ENCODE results near the gene NUDT9. TPM values are rescaled to one million over a fixed set of nuclear protein-coding genes. Genes with fewer than 3 reads are reported as not detected.
"Not testable (repeated sequence)": the region's sequence is repeated elsewhere in the genome, so short reads cannot be mapped to it uniquely, and the experiment has no call there.

NUDT9 gene
- 5.8 TPM for total RNA-seq (ENCODE audit: insufficient read depth, low replicate concordance)

DNA sequence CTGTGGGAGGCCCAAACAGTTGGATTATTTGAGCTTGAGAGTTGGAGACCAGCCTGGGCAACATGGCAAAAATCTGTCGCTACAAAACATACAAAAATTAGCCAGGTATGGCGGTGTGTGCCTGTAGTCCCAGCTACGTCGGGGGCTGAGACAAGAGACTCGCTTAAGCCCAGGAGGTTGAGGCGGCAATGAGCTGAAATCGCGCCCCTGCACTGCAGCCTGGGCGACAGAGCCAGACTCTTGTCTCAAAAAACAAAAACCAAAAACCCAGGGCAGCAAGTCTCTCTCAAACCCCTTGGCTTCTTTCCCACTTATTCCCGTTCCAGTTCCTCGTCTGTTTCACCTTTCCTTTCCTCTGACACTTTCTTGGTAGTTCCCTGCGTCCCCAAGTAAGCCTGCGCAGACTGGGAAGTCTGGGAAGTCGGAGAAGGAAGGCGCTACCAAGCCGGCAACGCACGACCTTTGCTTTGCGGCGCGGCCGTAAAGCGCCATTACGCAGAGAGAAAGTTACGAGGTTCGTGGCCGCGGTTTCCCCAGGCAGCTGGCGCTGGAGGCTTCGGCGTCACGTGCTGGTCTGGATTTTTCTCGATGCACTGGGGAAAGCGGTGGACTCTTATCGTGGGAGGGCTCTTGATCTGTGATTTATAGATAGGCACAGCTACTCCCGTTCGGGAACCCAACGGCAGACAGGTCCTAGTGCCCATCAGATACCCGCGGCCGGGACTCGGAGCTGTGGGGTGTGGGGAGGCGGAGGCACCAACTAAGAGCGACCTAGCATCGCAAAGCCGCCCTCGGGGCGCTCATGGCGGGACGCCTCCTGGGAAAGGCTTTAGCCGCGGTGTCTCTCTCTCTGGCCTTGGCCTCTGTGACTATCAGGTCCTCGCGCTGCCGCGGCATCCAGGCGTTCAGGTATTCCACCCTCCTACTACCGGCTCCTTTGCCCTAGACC, at the start of gene NUDT9:
NUDT9 (plus strand) TSS at position 470 of the 949 bp plus-strand sequence; CDS start at position 803, 333 bp downstream.
- peak; percentile 99 for DNase-seq (ENCODE audit: low spot score)

DNA sequence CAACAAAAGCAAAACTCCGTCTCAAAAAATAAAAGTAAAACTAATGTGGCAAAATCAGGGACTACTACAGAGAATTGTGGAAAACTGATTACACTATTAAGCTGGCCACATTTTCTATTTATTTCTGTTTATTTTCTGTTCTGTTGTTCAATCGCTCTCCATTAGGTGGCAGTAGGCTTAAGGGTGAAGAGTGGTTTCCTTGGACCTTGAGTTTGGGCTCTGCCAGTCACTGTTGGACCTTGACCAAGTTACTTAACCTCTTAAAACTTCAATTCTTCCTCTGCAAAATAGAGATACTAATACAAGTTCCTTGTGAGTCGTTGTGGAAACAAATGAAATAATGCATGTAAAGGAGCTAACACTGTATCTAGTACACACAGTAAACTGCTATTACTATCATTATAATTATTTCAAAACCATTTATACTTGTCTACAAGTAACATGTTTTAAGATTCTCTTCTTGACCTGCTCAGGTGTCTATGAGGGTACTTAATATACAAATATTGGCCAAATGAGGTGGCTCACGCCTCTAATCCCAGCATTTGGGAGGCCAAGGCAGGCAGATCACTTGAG, 46.6 kb upstream of the NUDT9 start:
- DNase-seq (ENCODE audit: low spot score): peak; percentile 83

GRCh38 chr4:87377816-87378215, 44.6 kb upstream of the NUDT9 start:
- DNase-seq (ENCODE audit: low spot score): no peak

GRCh38 chr4:87382116-87382515, 40.3 kb upstream of the NUDT9 start:
- no peak for DNase-seq (ENCODE audit: low spot score)

- DNase-seq (ENCODE audit: low spot score): no peak
These were observed 39.4 kb upstream of the NUDT9 start for GRCh38 chr4:87382931-87383330.

- not testable (repeated sequence) for DNase-seq (ENCODE audit: low spot score)
These were observed 37.8 kb upstream of the NUDT9 start for GRCh38 chr4:87384466-87385132.

- DNase-seq (ENCODE audit: low spot score): no peak
These were observed 35.1 kb upstream of the NUDT9 start for GRCh38 chr4:87387237-87387636.

- DNase-seq (ENCODE audit: low spot score): no peak
These were observed 33.5 kb upstream of the NUDT9 start for GRCh38 chr4:87388901-87389300.

DNA sequence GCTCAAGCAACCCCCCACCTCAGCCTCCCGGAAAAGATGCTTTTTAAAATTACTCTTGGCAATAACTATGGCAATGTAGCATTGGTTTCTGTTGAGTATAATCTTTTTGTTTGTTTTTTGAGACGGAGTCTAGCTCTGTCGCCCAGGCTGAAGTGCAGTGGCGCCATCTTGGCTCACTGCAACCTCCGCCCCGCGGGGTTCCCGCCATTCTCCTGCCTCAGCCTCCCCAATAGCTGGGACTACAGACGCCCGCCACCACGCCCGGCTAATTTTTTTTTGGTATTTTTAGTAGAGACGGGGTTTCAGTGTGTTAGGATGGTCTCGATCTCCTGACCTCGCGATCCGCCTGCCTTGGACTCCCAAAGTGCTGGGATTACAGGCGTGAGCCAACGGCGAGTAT, 32.3 kb upstream of the NUDT9 start:
- not testable (repeated sequence) for DNase-seq (ENCODE audit: low spot score)

- no peak for DNase-seq (ENCODE audit: low spot score)
These were observed 31.9 kb upstream of the NUDT9 start for GRCh38 chr4:87390551-87390890.

- DNase-seq (ENCODE audit: low spot score): peak; percentile 99
These were observed 31.3 kb upstream of the NUDT9 start, which contains the start of gene HSD17B11 for GRCh38 chr4:87390891-87391575. Gene HSD17B11, minus strand, starts transcription at chr4:87391188. Its CDS starts 118 bp downstream, at chr4:87391070.

DNA sequence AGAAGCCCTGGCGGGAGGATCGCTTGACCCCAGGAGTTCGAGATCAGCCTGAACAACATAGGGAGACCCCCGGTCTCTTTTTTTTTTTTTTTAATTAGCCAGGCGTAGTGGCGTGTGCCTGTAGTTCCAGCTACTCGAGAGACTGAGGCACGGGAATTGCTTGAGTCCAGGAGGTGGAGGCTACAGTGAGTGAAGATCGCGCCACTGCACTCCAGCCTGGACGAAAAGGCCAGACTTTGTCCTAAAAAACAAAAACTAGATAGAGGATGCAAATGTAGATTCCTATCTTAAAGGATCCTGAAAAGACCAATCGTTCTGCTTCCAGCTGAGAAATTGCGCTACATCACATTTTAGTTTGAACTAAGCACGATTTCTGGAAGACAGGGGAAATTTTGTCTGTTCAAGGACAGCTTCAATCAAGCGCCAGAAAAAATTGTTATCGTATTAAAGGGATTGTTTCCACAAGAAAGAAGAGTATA, 30.8 kb upstream of the NUDT9 start:
- DNase-seq (ENCODE audit: low spot score): no peak

- DNase-seq (ENCODE audit: low spot score): no peak
These were observed 30.2 kb upstream of the NUDT9 start for GRCh38 chr4:87392183-87392582.

DNA sequence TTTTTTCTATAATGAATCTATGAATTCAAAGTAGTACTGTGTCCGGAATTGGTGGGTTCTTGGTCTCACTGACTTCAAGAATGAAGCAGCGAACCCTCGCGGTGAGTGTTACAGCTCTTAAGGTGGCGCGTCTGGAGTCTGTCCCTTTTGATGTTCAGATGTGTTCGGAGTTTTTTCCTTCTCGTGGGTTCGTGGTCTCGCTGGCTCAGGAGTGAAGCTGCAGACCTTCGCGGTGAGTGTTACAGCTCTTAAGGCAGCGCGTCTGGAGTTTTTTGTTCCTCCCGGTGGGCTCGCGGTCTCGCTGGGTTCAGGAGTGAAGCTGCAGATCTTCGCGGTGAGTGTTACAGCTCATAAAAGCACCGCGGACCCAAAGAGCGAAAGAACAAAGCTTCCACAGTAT, 27.3 kb upstream of the NUDT9 start:
- not testable (repeated sequence) for DNase-seq (ENCODE audit: low spot score)

- not testable (repeated sequence) for DNase-seq (ENCODE audit: low spot score)
These were observed 26.5 kb upstream of the NUDT9 start for GRCh38 chr4:87395851-87396250.

DNA sequence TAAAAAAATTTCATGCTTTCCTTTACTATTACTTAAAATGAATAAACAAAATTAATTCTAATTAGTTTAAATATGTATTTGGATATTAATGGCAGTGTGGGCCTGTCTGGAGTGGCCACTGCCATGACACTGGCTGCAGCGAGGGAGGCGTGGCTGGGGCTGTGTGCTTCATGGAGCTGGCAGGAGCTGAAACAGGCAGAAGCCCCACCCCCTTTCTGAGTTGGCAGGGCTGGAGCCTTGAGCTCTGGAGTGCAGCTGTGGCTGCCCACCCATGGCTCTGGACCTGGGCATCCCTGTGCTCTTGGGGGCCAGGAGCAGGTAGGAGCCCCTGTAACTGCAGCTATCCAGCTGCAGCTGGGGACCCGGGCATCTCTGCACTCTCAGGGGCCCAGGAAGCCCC, 23.2 kb upstream of the NUDT9 start:
- no peak for DNase-seq (ENCODE audit: low spot score)

DNA sequence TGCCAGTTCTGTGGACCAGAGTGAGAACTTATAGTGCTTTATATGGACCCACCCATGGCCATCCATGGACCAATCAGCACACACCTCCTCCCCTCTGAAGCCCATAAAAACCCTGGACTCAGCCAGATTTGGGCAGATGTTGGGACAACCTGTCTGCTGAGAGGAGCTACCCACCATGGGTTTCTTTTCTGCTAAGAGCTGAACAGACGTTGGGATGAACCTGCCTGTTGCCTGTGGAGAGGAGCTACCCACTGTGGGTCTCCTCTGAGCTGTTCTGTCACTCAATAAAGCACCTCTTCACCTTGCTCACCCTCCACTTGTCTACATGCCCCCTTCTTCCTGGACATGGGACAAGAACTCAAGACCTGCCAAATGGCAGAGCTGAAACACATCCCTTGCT, 22.4 kb upstream of the NUDT9 start:
- no peak for DNase-seq (ENCODE audit: low spot score)

- DNase-seq (ENCODE audit: low spot score): peak; percentile 96
These were observed 18.6 kb upstream of the NUDT9 start for GRCh38 chr4:87403732-87404131.

- DNase-seq (ENCODE audit: low spot score): peak; percentile 25
These were observed 17.1 kb upstream of the NUDT9 start for GRCh38 chr4:87405211-87405820.

GRCh38 chr4:87406462-87406861, 15.9 kb upstream of the NUDT9 start:
- no peak for DNase-seq (ENCODE audit: low spot score)

DNA sequence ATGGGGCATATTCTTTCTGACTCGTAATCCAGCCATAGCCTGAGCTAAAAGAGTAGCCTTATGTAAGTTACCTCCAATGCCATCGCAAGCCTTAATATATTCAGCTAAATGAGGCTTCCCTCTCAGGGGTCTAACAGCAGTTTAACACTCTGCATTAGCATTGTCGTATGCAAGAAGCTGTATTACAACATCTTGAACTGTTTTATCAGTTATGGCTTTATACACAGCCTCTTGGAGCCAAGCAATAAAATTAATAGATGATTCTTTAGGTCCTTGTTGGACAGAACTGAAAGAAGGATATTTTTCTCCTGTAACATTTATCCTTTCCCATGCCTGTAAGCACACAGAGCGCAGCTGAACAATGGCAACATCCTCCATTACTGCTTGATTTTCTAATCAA, 15.5 kb upstream of the NUDT9 start:
- DNase-seq (ENCODE audit: low spot score): peak; percentile 83
